ENCODE results near the gene VAV2.

GRCh38 chr9:133781828-133782135, 210.3 kb downstream of the VAV2 start:
- TF ChIP-seq, protein P1, sequence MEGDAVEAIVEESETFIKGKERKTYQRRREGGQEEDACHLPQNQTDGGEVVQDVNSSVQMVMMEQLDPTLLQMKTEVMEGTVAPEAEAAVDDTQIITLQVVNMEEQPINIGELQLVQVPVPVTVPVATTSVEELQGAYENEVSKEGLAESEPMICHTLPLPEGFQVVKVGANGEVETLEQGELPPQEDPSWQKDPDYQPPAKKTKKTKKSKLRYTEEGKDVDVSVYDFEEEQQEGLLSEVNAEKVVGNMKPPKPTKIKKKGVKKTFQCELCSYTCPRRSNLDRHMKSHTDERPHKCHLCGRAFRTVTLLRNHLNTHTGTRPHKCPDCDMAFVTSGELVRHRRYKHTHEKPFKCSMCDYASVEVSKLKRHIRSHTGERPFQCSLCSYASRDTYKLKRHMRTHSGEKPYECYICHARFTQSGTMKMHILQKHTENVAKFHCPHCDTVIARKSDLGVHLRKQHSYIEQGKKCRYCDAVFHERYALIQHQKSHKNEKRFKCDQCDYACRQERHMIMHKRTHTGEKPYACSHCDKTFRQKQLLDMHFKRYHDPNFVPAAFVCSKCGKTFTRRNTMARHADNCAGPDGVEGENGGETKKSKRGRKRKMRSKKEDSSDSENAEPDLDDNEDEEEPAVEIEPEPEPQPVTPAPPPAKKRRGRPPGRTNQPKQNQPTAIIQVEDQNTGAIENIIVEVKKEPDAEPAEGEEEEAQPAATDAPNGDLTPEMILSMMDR (IDR thresholded peaks at IDR 0.05): no peak
- no peak for TF ChIP-seq EP300 (IDR thresholded peaks at IDR 0.05)
- TF ChIP-seq POLR2A (IDR thresholded peaks at IDR 0.05; ENCODE audit: low read length): no peak
- no peak for TF ChIP-seq POLR2AphosphoS2 (conservative IDR thresholded peaks at IDR 0.05; ENCODE audit: low read length)
- TF ChIP-seq, protein P2, sequence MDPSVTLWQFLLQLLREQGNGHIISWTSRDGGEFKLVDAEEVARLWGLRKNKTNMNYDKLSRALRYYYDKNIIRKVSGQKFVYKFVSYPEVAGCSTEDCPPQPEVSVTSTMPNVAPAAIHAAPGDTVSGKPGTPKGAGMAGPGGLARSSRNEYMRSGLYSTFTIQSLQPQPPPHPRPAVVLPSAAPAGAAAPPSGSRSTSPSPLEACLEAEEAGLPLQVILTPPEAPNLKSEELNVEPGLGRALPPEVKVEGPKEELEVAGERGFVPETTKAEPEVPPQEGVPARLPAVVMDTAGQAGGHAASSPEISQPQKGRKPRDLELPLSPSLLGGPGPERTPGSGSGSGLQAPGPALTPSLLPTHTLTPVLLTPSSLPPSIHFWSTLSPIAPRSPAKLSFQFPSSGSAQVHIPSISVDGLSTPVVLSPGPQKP (IDR thresholded peaks at IDR 0.05; ENCODE audit: low read depth, low read length): no peak
- no peak for TF ChIP-seq ESRRA (IDR thresholded peaks at IDR 0.05; ENCODE audit: borderline replicate concordance, low read length)
- no peak for TF ChIP-seq PHF8 (IDR thresholded peaks at IDR 0.05; ENCODE audit: borderline replicate concordance, low read depth)
- TF ChIP-seq MAFK (IDR thresholded peaks at IDR 0.05; ENCODE audit: partially characterized antibody): no peak

Data from A549 (cell line).